HG03354 (cell line): ENCODE data around the gene PTPRC.

Experiments
- ATAC-seq: cut with Tn5 transposase; IDR thresholded peaks from one replicate; pipeline ENCODE4 v1.9.1; 2021; ENCODE audit warnings: mild to moderate bottlenecking; ENCODE audit not compliant: unreplicated experiment, poor library complexity, severe bottlenecking

Gene PTPRC

GRCh38 chr1:198641966-198642668 is 3.3 kb downstream of the PTPRC start:
- ATAC-seq: no peak

- no peak for ATAC-seq
Observed at GRCh38 chr1:198642983-198643382, 4.1 kb downstream of the PTPRC start.

DNA sequence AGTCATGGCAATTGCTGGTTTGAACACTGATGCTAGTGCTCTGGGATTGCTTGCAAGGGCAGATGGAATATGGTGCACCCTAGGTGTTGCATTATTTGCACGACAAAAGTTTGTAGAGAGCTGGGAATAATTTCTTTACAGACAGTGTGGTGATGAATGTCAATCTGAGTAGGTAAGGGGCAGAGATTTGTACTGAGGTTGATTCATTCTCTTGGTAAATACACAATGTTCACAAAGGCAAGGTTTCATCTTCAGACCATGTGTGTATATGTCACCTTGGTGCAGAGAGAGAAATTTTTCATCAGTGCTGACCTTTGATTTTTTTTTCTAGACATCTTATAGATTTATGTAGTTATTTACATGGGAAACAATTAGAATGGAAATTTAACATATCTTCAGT is 5.0 kb downstream of the PTPRC start:
- no peak for ATAC-seq

DNA sequence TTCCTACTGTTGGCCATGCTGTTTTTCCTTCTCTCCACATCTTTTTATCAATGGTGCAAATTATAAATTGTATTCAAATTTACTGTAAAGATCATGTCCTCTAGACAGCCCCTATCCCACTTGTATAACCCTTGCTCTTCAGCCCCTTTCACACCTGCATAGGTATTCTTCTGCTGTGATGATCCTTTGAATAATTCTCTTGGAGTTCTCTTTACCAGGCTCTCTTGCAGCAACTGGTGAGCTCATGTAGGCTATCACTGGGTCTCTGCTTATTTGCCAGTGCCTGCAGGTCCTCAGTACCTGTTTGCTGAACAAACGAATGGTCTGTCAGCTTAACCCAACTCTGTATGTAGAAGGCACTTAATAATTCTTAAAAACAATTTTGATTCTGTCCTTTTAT is 8.2 kb downstream of the PTPRC start:
- ATAC-seq: no peak

GRCh38 chr1:198648592-198648991 is 9.8 kb downstream of the PTPRC start:
- ATAC-seq: no peak

DNA sequence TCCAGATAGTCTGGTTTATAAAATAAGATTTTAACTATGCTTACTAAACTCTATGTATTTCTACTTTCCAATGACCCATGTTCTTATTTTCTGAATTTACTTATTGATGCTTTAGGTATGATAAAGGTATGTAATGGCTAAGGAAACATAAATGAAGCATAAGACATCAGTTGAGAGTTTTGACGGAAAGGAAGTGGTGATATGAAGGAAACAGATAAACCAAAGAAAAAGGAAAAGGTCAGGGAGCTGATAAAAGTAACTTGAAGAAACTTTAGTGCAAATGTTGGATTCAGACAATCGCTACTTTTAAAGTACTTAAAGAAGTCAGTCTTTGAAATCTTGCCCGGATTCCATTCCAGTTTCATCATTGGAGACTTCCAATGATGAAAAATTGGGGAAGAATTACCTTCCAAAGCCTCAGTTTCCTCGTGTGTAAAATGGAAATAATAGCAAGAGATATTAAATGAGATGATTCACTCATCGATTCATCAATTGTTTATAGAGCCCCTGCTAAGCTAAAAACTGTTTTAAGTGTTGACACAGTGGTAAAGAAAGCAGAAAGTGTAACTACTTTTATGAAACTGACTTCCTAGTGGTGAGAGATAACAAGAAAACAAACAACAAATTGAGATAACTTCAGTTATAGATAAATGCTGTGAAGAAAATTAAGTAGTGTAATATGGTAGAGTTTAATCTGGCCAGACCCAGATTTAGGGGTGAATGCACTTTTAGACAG is 10.6 kb downstream of the PTPRC start:
- ATAC-seq: peak; percentile 20

DNA sequence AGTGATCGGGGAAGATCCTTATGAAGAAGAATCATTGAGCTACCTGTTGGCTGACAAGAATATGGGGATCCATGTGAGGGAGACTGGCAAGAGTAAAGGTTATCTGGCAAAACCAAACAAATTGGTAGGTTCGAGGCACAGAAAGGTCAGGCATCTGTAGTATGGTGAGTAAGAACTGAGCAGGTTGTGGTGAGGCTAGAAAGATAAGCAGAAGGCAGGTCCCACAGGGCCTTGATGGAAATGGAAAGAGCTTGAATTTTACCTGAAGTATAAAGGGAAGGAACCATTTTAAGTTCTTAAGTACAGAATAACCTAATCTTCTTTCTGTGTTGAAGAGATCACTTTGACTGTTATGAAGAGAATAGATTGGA is 11.1 kb downstream of the PTPRC start:
- peak; percentile 54 for ATAC-seq

DNA sequence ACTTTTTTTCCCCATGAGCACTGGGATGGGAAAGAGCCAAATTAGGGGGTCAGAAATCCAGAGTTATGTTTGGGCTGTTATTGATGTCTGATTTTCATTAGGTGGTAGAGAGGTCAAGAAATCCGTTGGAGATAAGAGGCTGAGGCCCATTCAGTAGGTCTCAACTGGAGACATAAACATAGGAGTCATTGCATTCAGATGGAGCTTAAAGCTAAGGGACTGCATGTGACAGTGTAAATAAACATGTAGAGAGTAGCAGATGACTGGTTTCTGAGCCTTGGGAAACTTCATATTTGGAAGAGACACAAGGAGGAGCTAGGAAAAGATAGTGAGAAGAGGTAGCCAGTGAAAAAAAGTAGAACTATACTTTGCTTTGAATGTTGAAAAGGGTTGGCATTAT is 11.7 kb downstream of the PTPRC start:
- no peak for ATAC-seq

GRCh38 chr1:198651650-198652400 is 13.0 kb downstream of the PTPRC start:
- peak; percentile 51 for ATAC-seq

DNA sequence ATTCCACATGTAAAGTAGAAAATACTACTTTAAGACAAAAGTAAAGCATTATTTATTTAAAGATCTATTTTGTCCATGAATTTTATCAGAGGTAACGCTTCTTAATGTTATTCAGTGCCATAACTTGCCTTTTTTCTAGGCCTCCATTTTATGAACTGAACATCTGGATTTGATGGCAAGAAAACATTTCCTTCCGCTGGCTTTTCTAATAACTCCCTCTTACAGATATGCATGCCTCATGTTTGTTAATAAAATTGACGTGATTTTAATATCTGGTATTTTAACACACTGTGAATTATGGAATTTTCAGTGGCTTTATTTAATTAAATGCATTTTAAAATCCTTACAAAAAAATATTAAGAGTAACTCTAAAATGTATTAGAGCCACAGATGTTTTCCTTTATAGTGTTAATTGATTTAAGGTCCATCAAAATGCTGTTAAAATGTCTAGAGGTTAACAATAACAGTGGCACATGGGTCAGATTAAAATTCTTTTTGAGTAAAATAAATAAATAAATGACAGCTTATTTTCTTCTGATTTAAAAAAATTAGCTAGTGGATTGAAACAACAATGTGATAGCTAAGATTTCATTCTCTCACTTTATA is 15.1 kb downstream of the PTPRC start:
- no peak for ATAC-seq

DNA sequence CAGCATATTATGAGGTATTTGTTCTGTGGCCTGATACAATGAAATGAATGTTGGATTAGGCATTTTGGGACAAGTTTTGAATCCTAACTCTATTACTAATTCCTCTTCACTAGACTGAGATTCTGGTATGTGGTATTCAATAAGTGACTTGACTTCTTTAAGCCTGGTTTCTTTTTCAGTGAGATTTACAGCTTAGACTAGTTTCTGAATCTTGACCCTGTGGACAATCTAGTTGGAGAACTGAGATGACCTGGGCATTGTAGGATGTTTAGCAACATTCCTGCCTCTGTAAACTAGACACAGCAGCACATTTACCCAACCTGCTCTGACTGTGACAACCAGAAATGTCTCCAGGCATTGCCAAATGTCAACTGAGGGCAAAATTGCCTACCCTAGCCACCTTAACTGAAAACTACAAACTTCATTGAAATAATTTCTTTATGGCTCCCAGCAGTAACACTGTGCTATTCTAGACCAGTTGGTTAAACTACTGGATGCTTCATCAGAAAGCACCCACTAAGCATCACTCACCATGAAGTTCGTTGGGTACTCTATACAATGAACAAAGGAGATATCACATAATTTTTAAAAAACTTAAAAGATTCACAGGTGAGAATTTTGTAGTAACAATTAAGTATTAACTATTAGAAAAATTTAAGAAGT is 16.8 kb downstream of the PTPRC start:
- peak; percentile 37 for ATAC-seq

GRCh38 chr1:198656500-198656932 is 17.7 kb downstream of the PTPRC start:
- peak; percentile 35 for ATAC-seq

DNA sequence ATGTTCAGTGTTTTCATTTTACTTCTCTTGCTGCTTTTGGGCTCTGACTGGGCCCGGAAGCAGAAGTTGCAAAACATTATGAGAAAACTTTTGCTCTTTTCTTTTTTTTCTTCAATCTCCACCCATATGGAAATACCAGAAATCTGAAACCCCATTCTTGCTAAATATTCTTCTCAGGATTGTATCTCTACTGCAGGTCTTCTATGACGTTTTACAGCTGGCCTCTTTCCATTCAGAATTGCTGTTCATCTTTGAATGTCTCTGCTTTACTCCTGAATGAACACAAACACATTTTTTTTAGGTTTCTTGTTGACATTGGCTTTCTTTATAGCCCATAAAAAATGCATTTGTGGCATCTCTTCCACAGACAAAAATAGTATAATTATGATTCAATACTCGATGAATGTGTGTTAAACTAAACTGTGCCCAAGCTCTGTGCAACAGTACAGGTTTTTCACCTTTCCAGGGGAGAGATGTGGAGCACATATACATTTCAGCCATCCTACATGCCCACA is 18.8 kb downstream of the PTPRC start:
- peak; percentile 51 for ATAC-seq

DNA sequence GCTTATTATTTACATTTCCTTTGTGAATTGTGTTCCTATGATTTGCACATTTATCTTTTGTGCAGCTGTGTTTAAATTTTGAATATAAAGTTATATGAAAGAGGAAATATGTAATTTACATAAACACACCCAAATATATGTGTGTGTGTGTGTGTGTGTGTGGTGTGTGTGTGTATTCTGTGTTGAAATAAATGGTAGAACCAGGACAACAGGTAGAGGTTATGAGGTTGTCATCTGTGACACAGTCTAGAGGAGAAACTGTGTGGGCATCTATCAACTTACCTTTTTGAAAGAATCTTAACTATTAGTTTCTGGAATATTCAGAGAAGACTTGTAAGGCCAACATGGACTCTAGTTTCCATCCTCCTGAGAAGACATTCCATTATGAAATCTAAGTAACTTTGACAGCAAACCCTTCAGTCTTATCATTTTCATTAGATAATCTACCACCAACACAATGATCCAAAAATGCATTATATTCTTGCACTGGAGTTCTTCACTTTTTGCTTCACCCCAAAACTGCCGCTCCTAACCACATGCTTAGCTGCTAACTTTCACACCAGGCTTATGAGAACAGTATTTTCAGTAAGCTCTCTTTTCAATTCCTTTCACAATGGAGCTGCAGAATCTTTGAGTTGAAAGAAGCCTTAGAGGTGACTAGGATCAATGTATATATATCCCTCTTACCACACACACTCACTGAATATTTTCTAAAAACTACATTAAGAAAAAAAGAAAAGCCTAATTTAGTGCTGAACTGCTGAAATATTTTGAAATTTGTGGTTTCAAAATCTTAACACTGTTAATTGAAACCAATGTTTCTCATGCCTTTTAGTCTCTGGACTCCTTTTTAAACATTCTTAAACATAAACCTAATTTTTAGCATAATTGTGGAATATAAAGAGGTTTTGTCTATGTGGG is 21.8 kb downstream of the PTPRC start:
- peak; percentile 42 for ATAC-seq

GRCh38 chr1:198662821-198663220 is 24.0 kb downstream of the PTPRC start:
- no peak for ATAC-seq

GRCh38 chr1:198664068-198664788 is 25.4 kb downstream of the PTPRC start:
- no peak for ATAC-seq

- no peak for ATAC-seq
Observed at GRCh38 chr1:198667186-198667585, 28.3 kb downstream of the PTPRC start.

GRCh38 chr1:198667807-198668206 is 29.0 kb downstream of the PTPRC start:
- no peak for ATAC-seq
